ENCODE measurements around the gene CCL8.
A peak's percentile ranks its signal among the peaks of the same experiment; 100 is the strongest.

CCL8 gene

GRCh38 chr17:34368946-34369500 is 49.8 kb downstream of the CCL8 start:
- Histone ChIP-seq H3K27me3 (replicated peaks; ENCODE audit: insufficient read depth, low read length) (no peaks in the 10 kb centered on the region), H3F3A (ENCODE audit: insufficient read depth, low read length) (peaks cover 79% of the 10 kb centered on the region), H4K20me1 (ENCODE audit: insufficient read depth, low read length) (no peaks in the 10 kb centered on the region), H3K4me1 (ENCODE audit: low read length) (peaks cover 96% of the 10 kb centered on the region), H3K9me3 (replicated peaks; ENCODE audit: insufficient read depth, low read length) (no peaks in the 10 kb centered on the region), H3K36me3 (replicated peaks; ENCODE audit: insufficient read depth, low read length) (no peaks in the 10 kb centered on the region), H3K79me2 (ENCODE audit: low read length) (no peaks in the 10 kb centered on the region), H3K4me2 (ENCODE audit: low read depth, low read length) (no peak overlapping the region), H3K27ac (ENCODE audit: low read length) (peak overlapping the region; percentile 96), H3K4me3 (ENCODE audit: low read length) (no peak overlapping the region), H2AFZ (ENCODE audit: low read length) (no peak overlapping the region), H3K9ac (ENCODE audit: low read length) (no peak overlapping the region), H3K9me2 (replicated peaks; ENCODE audit: insufficient read depth, low read length) (no peaks in the 10 kb centered on the region)
- TF ChIP-seq CTCF (IDR thresholded peaks at IDR 0.05; ENCODE audit: low read length) (no peak), EZH2 (optimal IDR thresholded peaks at IDR 0.05; ENCODE audit: low read depth, low read length) (no peak), EZH2phosphoT487 (IDR thresholded peaks at IDR 0.05; ENCODE audit: low read length) (no peak)
- no peak for DNase-seq

- peak overlapping the region; percentile 96 for H3K27ac ChIP-seq (ENCODE audit: low read length)
- 0 out of 2 replicates have a peak overlapping the region, but pooled peaks have one; percentile 50 for H3K4me2 ChIP-seq (ENCODE audit: low read depth, low read length)
- peaks cover 73% of the 10 kb centered on the region for H3F3A ChIP-seq (ENCODE audit: insufficient read depth, low read length)
- H3K27me3 ChIP-seq (replicated peaks; ENCODE audit: insufficient read depth, low read length): no peaks in the 10 kb centered on the region
- no peaks in the 10 kb centered on the region for H3K9me3 ChIP-seq (replicated peaks; ENCODE audit: insufficient read depth, low read length)
- no peaks in the 10 kb centered on the region for H3K9me2 ChIP-seq (replicated peaks; ENCODE audit: insufficient read depth, low read length)
- H3K9ac ChIP-seq (ENCODE audit: low read length): peak overlapping the region; percentile 57
- H3K4me3 ChIP-seq (ENCODE audit: low read length): no peak overlapping the region
- DNase-seq: no peak
- no peaks in the 10 kb centered on the region for H3K79me2 ChIP-seq (ENCODE audit: low read length)
- H3K4me1 ChIP-seq (ENCODE audit: low read length): peaks cover 96% of the 10 kb centered on the region
- H3K36me3 ChIP-seq (replicated peaks; ENCODE audit: insufficient read depth, low read length): no peaks in the 10 kb centered on the region
- H2AFZ ChIP-seq (ENCODE audit: low read length): no peak overlapping the region
- H4K20me1 ChIP-seq (ENCODE audit: insufficient read depth, low read length): no peaks in the 10 kb centered on the region
- no peak for TF ChIP-seq CTCF (IDR thresholded peaks at IDR 0.05; ENCODE audit: low read length)
- TF ChIP-seq EZH2 (optimal IDR thresholded peaks at IDR 0.05; ENCODE audit: low read depth, low read length): no peak
- TF ChIP-seq EZH2phosphoT487 (IDR thresholded peaks at IDR 0.05; ENCODE audit: low read length): no peak
These were observed 50.3 kb downstream of the CCL8 start for GRCh38 chr17:34369571-34369970.

- Histone ChIP-seq H4K20me1 (ENCODE audit: insufficient read depth, low read length) (no peaks in the 10 kb centered on the region), H3K9ac (ENCODE audit: low read length) (peak overlapping the region; percentile 57), H3K4me2 (ENCODE audit: low read depth, low read length) (peak overlapping the region; percentile 50), H3K79me2 (ENCODE audit: low read length) (no peaks in the 10 kb centered on the region), H3K4me1 (ENCODE audit: low read length) (peaks cover 95% of the 10 kb centered on the region), H3K27ac (ENCODE audit: low read length) (peak overlapping the region; percentile 96), H3K27me3 (replicated peaks; ENCODE audit: insufficient read depth, low read length) (no peaks in the 10 kb centered on the region), H2AFZ (ENCODE audit: low read length) (no peak overlapping the region), H3F3A (ENCODE audit: insufficient read depth, low read length) (peaks cover 64% of the 10 kb centered on the region), H3K9me2 (replicated peaks; ENCODE audit: insufficient read depth, low read length) (no peaks in the 10 kb centered on the region), H3K9me3 (replicated peaks; ENCODE audit: insufficient read depth, low read length) (no peaks in the 10 kb centered on the region), H3K36me3 (replicated peaks; ENCODE audit: insufficient read depth, low read length) (no peaks in the 10 kb centered on the region), H3K4me3 (ENCODE audit: low read length) (no peak overlapping the region)
- DNase-seq: peak; percentile 77
- TF ChIP-seq EZH2 (optimal IDR thresholded peaks at IDR 0.05; ENCODE audit: low read depth, low read length): no peak
- TF ChIP-seq EZH2phosphoT487 (IDR thresholded peaks at IDR 0.05; ENCODE audit: low read length): no peak
These were observed 51.3 kb downstream of the CCL8 start for GRCh38 chr17:34370376-34370996.

GRCh38 chr17:34370997-34371395 is 51.8 kb downstream of the CCL8 start:
- Histone ChIP-seq H3K79me2 (ENCODE audit: low read length) (no peaks in the 10 kb centered on the region), H3K9ac (ENCODE audit: low read length) (peak overlapping the region; percentile 57), H3K36me3 (replicated peaks; ENCODE audit: insufficient read depth, low read length) (no peaks in the 10 kb centered on the region), H2AFZ (ENCODE audit: low read length) (no peak overlapping the region), H3K4me3 (ENCODE audit: low read length) (no peak overlapping the region), H3K9me2 (replicated peaks; ENCODE audit: insufficient read depth, low read length) (no peaks in the 10 kb centered on the region), H3K27ac (ENCODE audit: low read length) (peak overlapping the region; percentile 96), H3F3A (ENCODE audit: insufficient read depth, low read length) (peaks cover 59% of the 10 kb centered on the region), H3K4me1 (ENCODE audit: low read length) (peaks cover 95% of the 10 kb centered on the region), H3K27me3 (replicated peaks; ENCODE audit: insufficient read depth, low read length) (no peaks in the 10 kb centered on the region), H3K9me3 (replicated peaks; ENCODE audit: insufficient read depth, low read length) (no peaks in the 10 kb centered on the region), H4K20me1 (ENCODE audit: insufficient read depth, low read length) (no peaks in the 10 kb centered on the region), H3K4me2 (ENCODE audit: low read depth, low read length) (peak overlapping the region; percentile 50)
- TF ChIP-seq EZH2phosphoT487 (IDR thresholded peaks at IDR 0.05; ENCODE audit: low read length): no peak
- TF ChIP-seq EZH2 (optimal IDR thresholded peaks at IDR 0.05; ENCODE audit: low read depth, low read length): no peak
- no peak for TF ChIP-seq CTCF (IDR thresholded peaks at IDR 0.05; ENCODE audit: low read length)
- DNase-seq: peak; percentile 89

Measured in MM.1S (cell line).